EL (cell line): ENCODE data around the gene CERS5.
A peak's percentile ranks its signal among the peaks of the same experiment; 100 is the strongest.
"Not testable (repeated sequence)": the region's sequence is repeated elsewhere in the genome, so short reads cannot be mapped to it uniquely, and the experiment has no call there.

Experiments used
- DNase-seq: peaks from one replicate; pipeline ENCODE4 v3.0.0-alpha.2; 2016

CERS5 gene

GRCh38 chr12:50100561-50100960, 66.6 kb downstream of the CERS5 start:
- DNase-seq = no peak

GRCh38 chr12:50099302-50100008, 67.7 kb downstream of the CERS5 start:
- DNase-seq = peak; percentile 69

- DNase-seq = no peak
These were observed 69.2 kb downstream of the CERS5 start for GRCh38 chr12:50097952-50098351.

DNA sequence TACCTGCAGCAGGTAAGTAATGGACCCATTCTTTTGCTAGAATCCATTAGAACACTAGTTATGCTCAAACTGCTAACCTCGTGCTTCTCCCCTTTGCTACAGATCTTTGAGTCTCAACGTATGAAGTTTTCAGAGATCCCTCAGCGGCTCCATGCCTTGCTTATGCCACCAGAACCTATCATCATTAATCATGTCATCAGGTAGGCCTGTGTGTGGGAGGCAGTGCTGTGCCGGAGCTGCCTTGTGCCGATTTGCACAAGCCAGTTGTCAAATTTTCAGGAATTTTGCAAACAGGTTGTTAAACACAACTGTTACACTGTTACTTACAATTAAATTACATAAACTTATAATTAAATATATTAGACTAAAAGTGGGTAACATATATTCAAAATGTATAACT, 76.8 kb downstream of the CERS5 start:
- no peak for DNase-seq

DNA sequence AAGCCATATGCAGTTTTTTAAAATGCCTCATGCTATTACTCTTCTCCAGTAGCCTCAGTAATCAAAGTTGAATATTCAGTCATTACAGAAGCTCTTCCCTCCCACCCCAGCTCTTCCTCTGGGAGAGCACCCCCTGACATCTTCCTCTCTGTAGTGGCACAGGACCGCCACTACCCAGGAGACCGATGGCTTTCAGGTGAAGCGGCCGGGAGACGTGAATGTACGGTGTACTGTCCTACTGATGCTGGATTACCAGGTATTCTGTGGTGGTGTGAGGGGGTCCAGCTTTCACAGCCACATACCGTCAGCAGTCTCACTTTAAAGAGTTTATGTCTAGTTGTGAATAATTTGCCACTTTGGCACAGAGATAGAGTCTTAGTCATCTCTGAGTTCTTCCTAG, 77.4 kb downstream of the CERS5 start:
- DNase-seq = no peak

DNA sequence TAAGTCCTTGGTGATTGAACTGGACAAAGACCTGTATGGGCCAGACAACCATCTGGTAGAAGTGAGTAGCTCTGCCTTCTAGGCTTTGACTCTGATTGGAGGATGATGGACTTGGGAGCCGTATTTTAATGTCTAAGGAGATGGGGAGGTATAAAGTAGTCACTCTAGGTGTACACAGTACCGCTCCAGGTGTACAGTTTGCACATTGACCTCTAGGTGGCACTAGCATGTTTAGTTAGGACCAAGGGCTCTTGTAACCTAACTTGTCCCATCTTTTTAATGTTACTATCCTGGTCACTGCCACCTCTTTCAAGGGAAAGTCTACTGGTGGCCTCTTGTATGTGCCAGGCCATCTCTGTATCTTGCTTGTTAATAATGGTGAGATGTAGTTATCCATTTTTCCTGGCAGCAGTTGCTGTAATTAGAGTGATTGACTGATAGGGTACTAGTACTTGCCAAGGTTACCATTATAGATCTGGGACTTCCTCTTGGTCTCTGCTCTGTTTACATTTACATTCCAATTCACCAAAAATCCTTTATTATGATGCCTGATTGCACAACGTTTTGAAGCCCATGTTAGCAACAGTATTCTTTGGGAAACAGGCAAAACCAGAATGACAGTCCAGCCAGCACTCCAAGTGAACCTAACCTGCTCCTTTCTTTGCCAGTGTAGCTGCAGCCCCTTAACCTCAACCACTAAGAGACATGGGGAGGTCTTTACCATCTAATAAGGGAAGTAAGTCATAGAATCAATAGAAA, 78.4 kb downstream of the CERS5 start:
- peak; percentile 55 for DNase-seq

DNA sequence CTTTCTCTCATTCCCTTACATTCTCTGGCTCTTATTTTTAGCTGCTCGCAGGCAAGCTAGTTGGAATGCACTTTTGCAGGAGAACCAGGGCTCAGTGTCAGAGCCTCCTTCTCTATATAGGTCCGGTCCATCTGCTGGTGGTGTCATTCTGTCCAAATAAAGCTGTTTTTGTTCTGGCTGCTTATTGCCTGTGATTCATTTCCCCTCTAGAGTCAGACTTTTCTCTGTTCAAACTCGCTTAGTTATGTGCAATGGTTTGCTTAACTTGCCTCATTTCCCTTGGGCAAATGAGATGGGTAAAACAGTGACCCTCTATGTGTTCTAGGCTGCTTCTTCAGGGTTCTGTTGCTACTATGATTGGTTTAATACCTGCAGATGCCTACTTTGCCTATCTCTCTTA, 79.2 kb downstream of the CERS5 start:
- peak; percentile 55 for DNase-seq

- DNase-seq = no peak
These were observed 80.0 kb downstream of the CERS5 start for GRCh38 chr12:50087151-50087550.

GRCh38 chr12:50086148-50086547, 81.0 kb downstream of the CERS5 start:
- no peak for DNase-seq

DNA sequence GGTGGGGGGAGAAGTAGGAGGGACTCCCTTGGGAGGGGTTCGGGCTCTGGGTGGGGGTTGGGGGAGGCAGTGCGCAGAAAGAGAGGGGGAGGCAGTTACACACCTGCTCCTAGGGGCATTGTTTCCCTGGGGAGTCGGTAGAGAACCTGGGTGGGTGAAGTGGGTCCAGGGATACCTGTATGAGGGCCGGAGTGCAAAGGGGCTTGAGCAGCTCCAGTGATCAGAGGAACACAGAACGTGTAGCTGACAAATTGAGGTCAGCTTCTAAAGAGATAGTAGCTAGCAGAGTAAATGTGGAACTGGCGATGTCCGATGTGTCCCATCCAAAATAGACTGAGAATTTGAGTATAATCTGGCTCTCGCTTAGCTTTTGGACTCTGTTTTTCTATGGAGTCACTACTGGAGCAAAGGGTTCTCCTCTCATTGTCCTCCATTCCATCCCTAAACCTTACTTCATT, 81.5 kb downstream of the CERS5 start:
- no peak for DNase-seq

DNA sequence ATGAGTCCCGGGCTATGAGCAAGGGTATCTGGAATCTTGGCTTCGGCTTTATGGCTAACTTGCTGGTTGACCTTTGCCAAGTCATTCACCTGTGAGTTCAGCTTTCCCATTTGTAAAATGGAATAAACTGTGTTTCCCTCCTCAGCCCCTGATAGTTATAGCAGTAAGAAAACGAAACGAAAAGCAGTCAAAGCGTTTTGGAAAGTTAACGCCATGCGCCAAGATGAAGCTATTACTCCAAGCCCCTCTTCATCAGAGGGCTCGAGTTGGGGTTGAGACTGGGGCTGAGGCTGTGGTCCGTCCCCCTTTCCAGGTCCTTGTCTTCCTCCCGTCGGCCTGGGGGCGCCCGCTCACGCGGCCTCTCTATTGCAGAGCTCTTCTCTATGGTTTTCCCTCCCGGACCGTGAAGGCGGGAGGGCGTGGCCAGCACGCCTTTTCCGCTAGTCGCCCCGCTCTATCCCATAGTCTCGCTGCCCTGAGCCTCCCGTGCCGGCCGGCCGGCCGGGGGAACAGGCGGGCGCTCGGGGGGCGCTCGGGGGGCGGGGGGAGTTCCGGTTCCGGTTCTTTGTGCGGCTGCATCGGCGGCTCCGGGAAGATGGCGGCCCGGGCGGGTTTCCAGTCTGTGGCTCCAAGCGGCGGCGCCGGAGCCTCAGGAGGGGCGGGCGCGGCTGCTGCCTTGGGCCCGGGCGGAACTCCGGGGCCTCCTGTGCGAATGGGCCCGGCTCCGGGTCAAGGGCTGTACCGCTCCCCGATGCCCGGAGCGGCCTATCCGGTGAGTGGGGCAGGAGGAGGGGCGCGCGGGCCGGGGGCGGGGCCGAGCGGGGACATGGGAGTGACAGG, 82.2 kb downstream of the CERS5 start, which contains the start of gene SMARCD1:
TSS of gene SMARCD1 (plus strand) at position 568 of the 840 bp plus-strand sequence. CDS start at position 596, 28 bp downstream.
- peak; percentile 93 for DNase-seq

DNA sequence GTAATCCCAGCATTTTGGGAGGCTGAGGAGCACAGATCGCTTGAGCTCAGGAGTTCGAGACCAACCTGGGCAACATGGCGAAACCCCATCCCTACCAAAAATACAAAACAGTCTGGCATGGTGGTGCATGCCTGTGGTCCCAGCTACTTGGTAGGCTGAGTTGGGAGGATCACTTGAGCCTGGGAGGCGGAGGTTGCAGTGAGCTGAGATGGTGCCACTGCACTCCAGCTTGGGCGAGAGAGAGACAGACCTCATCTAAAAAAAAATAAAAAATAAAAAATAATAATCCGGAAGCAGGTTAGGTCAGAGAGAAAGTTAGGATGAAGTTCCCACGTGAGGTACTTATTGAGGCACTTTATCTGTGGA, 82.8 kb downstream of the CERS5 start:
- not testable (repeated sequence) for DNase-seq

GRCh38 chr12:50083301-50083700, 83.9 kb downstream of the CERS5 start:
- peak; percentile 28 for DNase-seq

- DNase-seq = no peak
These were observed 84.5 kb downstream of the CERS5 start for GRCh38 chr12:50082644-50083043.

DNA sequence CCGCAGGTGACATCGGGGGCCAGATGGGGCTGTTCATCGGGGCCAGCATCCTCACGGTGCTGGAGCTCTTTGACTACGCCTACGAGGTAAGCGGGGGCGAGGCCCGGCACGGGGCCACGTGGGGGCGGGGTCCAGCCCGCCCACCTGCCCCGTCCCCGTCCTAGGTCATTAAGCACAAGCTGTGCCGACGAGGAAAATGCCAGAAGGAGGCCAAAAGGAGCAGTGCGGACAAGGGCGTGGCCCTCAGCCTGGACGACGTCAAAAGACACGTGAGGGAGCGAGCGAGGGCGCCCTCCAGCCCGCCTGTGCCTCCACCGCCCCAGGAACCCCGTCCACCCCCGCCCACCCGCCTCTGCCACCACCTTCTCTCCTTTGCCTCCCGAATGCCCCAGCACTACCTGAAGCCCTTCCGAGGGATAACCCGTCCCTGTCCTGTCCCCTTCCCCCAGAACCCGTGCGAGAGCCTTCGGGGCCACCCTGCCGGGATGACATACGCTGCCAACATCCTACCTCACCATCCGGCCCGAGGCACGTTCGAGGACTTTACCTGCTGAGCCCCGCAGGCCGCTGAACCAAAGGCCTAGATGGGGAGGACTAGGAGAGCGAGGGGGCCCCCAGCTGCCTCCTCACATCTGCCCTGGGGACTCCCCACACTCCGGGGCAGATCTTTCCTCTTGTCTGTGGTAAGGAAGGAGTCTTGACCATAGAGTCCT, 85.9 kb downstream of the CERS5 start:
- DNase-seq = no peak

DNA sequence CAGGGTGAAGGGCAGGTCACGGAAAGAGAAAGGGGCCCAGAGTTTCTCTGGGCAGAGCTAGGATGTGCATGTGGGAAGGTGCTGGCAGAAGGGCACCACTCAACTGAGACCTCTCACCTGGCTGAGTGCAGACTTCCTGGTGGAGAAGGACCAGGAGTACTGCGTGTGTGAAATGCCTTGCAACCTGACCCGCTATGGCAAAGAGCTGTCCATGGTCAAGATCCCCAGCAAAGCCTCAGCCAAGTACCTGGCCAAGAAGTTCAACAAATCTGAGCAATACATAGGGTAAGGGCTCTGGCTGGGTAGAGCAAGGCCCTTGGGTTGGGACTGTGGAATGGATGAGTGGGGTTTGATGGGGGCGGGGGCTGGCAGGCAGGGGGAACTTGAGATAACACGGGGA, 87.4 kb downstream of the CERS5 start:
- no peak for DNase-seq
